Hematopoietic multipotent progenitor cell (in vitro differentiated cells): Measurements from ENCODE around the gene MRPL21. TPM values are rescaled to one million over a fixed set of nuclear protein-coding genes. Genes with fewer than 3 reads are reported as not detected.

Experiments used
- DNase-seq, 3 donors: peaks; one replicate each; pipeline ENCODE4 v3.0.0-alpha.2; 2011 to 2015; ENCODE audit warnings: low read depth in 2 of 3, low spot score in 2 of 3
- total RNA-seq: library from RNA; depleted of rRNA; stranded (reverse); fragments of >200 nt; gene quantifications from one replicate; pipeline ENCODE4 v1.2.3, GENCODE V29; 2012

MRPL21 gene
- total RNA-seq, result 33.9 TPM

DNA sequence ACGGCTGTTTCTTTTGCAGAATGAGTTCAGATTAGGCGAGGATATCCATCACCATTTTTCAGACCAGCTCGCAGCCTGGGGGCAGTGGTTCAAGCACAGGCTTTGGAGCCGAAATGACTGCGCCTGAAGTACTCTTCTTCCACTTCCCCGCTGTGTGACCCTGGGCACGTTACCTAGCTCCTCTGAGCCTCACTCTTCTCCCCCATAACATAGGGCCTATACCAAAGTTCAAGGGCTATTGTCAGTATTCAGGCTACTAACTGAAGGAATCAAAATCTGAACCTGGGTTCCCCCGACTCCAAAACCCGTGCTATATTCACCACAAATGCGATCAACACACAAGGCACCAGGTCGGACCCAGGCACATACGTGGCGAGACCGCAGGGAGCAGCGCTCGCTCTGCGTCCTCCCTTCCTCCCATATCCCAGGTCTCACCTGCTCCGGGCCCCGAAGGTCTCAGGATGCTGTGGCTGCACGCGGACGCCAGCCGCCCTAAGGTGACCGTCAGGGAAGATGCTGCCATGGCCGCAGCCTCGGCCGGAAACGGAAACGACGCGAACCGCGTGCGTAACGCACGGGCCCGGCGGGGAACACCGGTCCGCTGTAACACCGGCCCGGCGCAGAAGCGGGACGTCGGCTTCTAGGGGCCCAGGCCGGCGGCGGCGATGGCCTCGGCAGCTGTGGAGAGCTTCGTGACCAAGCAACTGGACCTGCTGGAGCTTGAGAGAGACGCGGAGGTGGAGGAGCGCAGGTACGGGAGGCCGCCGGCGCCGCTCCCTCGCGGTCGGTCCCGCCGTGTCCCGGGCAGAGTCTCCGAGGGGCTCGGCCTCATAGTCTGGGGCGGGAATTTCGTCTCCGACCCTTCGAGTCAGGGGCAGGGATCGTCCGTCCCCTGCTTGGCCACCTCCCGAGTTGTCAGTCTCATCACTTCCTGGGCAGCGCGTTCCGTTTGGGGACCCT is at the start of gene MRPL21, which contains the start of gene IGHMBP2:
Gene MRPL21, minus strand, starts transcription at position 545 of the 960 bp plus-strand sequence. Its CDS starts 22 bp downstream, at position 523.
Gene IGHMBP2, plus strand, starts transcription at position 604 of the 960 bp plus-strand sequence. Its CDS starts 62 bp downstream, at position 666.
- DNase-seq, result peak; percentile 80 to 86 (median 81)

DNA sequence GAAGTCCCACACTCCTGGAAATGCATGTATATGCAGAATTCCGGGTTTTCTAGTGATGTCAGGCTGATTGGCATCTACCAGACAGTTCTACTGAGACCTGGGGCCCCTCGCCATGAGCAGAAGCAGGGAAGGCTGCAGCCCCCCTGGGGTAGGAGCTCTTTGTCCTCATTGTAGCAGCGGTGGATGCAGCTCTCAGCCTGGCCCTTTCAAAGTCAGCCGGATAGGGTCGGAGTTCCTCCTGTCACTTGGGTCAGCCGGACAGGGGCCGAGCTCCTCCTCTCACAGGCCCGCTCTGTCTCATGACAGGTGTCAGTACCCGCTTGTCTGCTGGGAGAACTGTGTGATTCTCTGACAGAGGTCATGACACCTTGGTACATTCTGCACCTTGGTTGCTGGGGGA is 47.1 kb upstream of the MRPL21 start:
- DNase-seq, result no peak

DNA sequence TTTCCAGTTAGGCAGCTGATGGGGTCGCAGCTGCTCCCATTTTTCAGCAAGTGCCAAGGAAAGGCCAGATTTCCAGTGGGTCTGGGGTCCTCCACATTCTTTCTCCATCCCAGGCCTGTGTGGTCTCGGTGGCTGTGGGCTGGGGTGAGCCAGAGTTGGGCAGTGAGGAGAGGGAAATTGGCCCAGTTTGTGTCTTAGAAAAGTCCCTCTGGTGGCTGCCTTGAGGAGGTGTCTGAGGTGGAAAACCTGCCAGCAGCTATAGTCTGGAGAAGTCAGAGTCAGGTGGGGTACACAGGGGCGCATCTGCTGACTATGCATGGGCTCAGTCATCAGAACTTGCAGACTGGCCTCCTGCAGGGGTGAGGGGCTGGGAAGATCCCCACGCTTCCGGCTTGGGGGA is 46.6 kb upstream of the MRPL21 start:
- peak in 1 of 3 donors; percentile 48 for DNase-seq

DNA sequence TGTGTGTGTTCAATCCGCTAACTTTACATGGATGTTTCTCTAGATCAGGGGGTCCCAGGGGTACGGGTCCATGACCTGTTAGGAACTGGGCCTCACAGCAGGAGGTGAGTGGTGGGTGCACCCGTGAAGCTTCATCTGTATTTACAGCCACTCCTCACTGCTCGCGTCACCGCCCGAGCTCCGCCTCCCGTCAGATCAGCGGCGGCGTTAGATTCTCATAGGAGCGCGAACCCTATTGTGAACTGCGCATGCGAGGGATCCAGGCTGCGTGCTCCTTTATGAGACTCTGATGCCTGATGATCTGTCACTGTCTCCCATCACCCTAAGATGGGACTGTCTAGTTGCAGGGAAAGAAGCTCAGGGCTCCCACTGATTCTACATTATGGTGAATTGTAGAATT is 45.3 kb upstream of the MRPL21 start:
- no peak for DNase-seq

DNA sequence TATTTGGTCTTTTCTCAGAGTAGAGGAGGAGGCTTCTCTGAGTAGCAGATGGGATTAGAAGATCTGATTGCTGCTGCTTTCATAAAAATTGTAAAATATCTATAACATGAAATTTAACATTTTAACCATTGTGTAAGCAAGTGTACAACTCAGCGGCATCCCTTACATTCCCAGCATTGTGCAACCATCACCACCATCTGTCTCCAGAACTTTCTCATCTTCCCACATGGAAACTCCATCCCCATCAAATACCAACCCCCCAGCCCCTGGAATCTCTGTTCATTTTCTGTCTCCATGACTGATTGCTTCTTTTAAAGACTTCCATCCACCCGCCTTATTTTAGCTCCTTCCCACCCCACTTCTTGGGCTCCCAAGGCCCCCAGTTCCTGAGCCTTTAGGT is 44.9 kb upstream of the MRPL21 start:
- no peak for DNase-seq

DNA sequence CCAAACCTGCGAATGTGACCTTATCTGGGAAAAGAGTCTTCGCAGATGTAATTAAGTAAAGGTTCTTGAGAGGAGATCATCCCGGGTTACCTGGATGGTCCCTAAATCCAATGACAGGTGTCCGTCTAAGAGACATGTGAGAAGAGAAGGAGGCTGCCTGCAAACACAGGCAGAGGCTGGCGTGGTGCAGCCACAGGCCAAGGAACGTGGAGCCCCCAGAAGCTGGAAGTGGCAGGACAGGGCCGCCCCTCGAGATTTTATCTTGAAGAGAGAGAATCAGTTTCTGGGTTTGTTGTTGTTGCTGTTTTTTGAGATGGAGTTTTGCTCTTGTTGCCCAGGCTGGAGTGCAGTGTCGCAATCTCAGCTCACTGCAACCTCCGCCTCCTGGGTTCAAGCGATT is 43.5 kb upstream of the MRPL21 start:
- no peak for DNase-seq

DNA sequence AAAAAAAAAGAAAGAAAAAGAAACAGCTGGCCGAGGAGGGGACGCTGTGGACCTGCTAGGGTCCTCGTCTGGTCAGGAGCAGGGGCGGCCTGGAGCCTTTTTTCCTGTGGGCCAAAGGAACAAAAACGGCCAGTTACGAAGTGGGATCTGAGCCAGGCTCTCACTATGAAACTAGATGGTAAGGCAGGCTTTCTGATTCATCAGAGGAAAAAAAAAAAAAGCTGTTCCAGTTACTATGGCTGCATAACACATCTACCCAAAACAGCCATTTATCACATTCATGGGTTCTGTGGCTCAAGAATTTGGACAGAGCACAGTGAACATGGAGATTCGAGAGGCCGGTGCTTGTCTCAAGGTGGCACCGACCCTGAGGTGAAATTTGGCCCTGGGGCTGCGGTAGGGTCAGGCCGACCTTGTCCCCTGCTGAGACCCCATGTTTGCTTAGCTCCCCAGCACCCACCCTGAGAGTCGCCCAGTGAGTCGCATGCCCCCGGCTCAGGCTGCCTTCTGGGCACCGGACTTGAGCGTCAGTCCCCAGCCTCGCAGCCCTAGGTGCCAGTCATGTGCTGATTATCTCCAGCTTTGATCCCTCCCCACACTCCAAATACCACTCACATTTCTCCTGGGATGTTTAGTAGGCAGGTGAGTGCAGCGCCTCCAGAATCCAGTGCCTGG is 42.9 kb upstream of the MRPL21 start:
- DNase-seq, result peak in 2 of 3 donors; percentile 15 to 53

DNA sequence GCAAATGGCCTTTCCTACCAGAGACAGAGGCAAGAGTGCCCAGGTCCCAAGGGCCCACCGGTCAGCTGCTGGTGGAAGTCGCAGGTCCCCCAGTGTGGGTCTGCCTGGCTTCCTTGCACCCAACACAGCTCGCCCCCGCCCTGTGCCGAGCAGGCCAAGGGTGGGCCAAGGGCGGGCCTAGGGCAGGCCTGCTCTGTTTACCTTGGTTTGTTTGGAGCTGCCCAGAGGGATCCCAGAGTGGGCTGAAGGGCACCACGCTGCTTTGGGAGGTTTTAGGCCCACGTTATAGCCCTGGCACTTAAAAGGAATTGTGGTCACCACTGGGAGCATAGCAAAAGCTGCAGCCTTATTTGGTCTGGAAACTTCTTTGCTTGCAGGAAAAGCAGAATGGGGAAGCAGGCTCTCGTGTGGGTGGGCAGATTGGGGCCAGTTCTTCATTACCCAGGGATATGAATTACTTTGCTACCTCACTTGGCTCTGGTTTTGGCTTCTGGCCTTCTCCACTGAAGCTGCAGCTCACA is 39.2 kb upstream of the MRPL21 start:
- DNase-seq, result peak in 1 of 3 donors; percentile 35

DNA sequence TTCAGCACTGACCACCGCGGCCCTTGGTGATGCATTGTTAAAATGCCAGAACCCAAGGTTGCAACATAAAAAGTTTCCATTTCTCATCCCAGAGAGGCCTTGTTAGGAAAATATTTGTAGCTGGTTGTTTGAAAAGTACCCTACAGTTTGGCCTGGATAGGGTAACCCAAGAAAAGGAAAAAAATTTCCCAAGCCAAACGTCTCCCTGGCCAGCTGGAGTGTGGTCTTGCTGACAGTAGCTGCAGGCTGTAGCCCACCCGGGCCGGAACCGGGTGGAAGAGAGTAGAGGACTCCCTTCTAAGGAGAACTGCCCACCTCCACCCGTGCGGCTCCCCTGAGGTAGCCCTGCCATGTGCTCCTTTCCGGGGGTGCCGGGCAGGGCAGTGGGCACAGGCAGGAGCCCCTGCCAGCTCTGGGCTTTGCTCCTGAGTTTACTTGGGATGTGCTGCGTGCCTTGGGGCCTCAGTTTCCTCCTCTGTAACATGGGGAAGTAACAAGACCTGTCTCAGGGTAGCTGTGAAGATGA is 38.5 kb upstream of the MRPL21 start:
- DNase-seq, result no peak

DNA sequence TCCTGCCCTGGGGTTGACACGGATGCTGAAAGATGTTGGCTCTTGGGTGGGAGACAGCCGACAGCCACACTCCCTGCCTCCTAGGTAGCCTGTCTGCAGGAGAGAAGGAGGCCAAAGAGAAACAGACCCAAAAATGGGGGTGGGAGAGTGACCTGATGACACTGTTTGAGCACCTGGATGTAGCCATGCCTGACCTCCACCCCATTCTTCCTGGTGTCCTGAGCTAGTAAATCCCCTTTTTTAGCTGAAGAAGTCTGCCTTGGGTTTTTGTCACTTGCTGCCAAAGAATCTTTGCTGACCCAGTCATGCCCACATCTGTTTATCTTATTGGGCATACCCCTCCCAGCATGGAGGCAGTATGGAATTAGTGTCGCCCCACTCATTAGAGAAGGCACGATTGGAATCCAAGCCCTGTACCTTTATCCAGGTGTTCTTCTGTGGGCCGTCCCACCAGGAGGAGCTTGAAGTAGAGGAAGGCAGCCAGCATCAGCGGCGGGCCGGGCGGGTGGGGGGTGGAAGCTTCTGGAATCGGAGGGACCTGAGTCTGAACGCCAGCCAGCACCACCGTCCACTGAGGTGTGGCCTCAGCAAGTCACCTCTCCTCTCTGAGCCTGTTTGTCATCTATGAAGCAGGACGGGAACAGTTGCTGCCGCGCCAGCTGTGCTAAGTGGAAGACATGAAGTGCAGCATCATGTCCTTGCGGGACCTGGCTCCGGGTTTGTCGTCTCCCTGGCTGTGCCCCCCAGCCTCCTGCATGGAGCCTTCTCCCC is 37.9 kb upstream of the MRPL21 start:
- no peak for DNase-seq

DNA sequence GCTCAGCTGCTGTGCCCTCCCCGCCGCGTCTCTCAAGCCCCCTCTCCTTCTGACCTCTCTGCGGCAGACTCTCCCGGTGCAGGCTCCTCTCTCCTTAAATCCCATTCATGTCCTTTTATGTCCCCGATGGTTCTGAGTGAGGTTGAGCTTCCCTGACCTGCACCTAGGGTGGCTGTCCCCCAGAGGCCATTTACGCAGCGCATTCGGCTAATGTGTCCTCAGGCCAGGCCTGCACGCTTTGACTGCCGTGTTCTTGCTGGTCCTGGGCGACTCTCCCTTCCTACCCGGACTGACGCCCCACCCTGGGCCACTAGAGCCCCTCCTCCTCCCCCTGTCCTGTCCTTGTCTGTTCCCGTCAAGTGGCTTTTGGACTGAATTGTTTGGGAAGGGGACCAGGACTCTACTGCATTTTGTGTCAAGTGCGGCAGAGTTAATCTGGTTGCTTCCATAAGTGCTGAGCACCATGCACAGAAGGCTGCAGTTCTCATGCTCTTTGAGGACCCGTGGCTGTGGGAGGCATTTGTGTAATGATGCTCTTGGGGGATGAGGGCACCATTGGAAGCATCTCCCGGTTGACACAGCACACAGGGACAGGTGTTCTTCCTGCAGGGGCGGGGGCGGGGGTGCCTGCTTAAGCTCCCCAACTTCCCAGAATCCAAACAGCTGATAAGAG is 37.2 kb upstream of the MRPL21 start:
- no peak for DNase-seq

DNA sequence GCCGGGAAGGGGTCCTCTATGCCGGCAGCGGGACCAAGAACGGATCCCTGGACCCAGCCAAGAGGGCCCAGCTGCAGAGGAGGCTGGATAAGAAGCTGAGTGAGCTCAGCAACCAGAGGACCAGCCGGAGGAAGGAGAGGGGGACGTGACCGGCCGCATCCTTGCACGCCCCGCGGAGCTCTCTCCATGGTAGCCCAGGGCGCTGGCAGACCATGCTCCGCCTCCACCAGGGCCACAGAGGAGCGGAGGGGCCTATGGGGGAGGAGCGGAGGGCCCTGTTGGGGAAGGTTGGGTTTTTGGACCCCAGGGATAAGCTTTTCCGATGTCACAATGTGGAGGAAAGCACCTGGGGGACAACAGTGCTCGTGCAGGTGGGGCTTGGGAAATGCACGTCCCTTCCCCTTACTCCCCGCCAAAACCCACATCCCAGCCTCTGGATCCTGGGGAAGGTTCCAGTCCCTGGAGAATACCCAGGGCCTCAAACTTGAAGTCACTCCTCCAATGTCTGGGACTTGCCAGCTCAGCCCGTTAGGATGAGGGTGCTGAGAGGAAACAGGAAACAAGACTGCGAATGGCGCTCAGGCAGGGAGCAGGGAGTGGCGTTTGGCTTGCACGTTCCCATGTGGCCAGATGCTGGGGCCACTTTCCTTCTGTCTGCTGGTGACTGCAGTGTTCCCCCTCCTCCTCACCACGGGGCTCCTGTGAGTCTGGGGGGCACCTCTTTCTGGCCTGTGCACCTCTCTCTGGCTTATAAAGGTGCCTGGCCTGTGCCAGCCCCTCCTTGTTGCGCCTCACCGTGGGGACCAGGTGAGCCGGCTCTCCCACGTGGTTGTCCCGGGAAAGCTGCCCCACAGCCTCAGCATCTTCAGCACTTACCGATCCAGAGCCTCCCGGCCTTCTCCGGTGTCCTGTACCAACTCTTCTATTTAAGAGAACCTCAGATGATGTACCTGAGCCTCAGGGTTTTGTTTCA is 36.2 kb upstream of the MRPL21 start:
- no peak for DNase-seq

DNA sequence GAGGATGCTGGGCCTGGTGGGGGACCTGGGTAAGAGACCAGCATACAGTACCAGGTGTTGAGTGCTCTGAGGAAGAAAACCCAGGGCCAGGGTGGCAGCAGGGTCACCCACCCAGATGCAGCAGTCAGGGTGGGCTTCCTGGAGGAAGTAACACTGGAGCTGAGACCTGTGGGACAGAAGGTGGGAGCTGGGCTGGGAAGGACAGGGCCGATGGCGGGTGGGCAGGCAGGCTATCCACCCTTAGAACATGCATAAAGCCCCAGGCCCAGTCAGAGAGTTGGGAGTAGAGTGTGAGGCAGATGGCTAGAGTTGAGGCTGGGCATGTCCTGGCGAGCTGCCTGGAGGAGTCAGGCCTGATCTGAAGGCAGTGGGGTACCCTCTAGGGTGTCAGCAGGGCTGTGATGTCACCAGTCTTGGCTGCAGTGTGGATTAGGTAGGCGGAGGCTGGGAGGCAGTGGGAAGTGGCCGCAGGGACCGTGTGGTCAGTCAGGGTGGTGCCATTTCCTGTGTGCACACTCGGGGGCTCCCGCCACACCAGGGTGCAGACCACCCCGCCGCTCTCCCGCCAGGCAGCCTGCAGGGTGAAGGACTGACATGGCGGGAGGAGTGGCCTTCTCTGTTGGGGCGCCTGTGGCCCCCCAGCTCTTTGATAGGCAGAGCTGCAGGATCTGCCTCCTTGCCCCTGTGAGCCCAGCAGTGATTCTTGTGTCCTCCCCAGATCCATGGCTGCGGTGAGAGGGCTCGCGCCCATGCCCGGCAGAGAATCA is 35.4 kb upstream of the MRPL21 start:
- no peak for DNase-seq

DNA sequence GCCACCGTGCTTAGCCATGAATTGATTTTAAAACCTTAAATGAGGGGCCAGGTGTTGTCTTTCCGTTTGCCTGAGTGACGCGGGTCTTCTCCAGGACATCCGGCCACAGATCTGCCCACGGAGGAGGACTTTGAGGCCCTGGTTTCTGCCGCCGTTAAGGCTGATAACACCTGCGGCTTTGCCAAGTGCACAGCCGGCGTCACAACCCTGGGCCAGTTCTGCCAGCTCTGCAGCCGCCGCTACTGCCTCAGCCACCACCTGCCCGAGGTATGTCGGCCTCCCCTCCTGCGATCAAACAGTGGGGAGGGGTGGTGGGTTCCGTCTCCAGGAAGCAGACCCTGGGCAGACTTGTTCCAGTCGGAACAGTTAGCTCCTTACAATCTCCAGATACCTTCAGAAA is 34.5 kb upstream of the MRPL21 start:
- DNase-seq, result no peak

DNA sequence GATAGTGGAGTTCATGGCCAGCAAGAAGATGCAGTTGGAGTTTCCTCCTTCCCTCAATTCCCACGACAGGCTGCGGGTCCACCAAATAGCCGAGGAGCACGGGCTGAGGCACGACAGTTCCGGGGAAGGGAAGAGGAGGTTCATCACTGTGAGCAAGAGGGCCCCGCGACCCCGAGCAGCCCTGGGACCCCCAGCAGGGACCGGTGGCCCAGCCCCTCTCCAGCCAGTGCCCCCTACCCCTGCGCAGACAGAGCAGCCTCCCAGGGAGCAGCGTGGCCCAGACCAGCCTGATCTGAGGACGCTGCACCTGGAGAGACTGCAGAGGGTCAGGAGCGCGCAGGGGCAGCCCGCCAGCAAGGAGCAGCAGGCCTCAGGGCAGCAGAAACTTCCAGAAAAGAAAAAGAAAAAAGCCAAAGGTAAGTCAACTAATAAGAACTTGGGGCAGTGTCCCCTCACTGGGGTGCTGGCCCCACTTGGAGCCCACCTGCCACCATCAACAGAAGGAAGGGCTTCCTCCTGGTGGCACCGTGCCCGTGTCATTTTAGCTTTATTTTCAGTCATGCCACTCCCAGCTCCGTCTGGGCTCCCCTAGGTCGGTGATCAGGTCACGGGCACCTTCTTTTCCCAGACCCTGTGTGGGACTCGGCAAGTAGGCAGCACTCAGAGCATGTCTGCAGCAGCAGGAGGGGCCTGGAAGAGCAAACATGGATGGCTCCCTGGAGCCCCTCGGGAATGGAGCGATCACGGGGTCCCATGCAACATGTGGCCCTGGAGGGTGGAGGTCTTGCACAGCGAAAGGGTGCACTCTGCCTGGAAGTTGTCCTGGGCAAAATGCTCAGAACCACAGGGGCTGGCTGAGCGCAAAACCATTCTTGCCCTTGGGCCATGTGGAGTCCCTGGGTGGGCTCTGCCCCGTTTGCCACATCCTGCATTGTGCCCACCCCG is 33.3 kb upstream of the MRPL21 start:
- no peak for DNase-seq

DNA sequence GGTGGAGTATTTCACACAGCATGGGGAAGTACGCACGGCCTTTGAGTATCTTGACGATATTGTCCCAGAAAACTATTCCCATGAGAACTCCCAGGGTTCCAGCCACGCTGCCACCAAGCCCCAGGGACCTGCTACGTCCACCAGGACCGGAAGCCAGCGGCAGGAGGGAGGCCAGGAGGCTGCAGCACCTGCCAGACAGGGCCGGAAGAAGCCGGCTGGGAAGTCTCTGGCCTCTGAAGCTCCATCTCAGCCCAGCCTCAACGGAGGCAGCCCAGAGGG is 32.7 kb upstream of the MRPL21 start:
- DNase-seq, result no peak
